OCI-LY3 (cell line): ENCODE measurements around the gene ARAP1.

Experiments
- CTCF ChIP-seq: fragments of 200-600, 300-600 bp; sonication (generic); IDR thresholded peaks from 2 replicates; pipeline ENCODE4 v1.5.1; 2014; ENCODE audit warnings: antibody characterized with exemption, low read length, low read depth
- EZH2phosphoT487 ChIP-seq: fragments of 200-600 bp; shearing (Covaris generic); IDR thresholded peaks from 2 replicates; pipeline ENCODE4 v1.6.1; 2018; ENCODE audit warnings: antibody characterized with exemption, mixed run types, low read depth

- no peak for TF ChIP-seq CTCF
- TF ChIP-seq EZH2phosphoT487, result no peak
Measured at GRCh38 chr11:72784662-72785061, 32.5 kb upstream of the ARAP1 start.
